Parathyroid adenoma (tissue), 2 donors: ENCODE data around the gene CMTM8.

Experiments used
- H2AFZ ChIP-seq: fragments of 300-600 bp; sonication (generic); one replicate; pipeline ENCODE4 v1.7.0; 2017; ENCODE audit warnings: antibody characterized with exemption, mild to moderate bottlenecking
- H3K27ac ChIP-seq: fragments of 300-600 bp; sonication (generic); one replicate; pipeline ENCODE4 v1.7.0; 2017
- H3K27me3 ChIP-seq: fragments of 300-600 bp; sonication (generic); one replicate; pipeline ENCODE4 v1.7.0; 2017; ENCODE audit warnings: low read length; ENCODE audit not compliant: control insufficient read depth, insufficient read depth
- H3K36me3 ChIP-seq: fragments of 300-600 bp; sonication (generic); one replicate; pipeline ENCODE4 v1.7.0; 2017; ENCODE audit warnings: low read length; ENCODE audit not compliant: control insufficient read depth, insufficient read depth
- H3K4me1 ChIP-seq: fragments of 300-600 bp; sonication (generic); one replicate; pipeline ENCODE4 v1.7.0; 2017; ENCODE audit warnings: control low read depth
- H3K4me2 ChIP-seq: fragments of 300-600 bp; sonication (generic); one replicate; pipeline ENCODE4 v1.7.0; 2017; ENCODE audit warnings: low read length
- H3K4me3 ChIP-seq: fragments of 300-600 bp; sonication (generic); one replicate; pipeline ENCODE4 v1.7.0; 2017; ENCODE audit warnings: low read depth, low read length
- H3K79me2 ChIP-seq: fragments of 300-600 bp; sonication (generic); one replicate; pipeline ENCODE4 v1.7.0; 2017; ENCODE audit warnings: control low read depth
- H3K9ac ChIP-seq: fragments of 300-600 bp; sonication (generic); one replicate; pipeline ENCODE4 v1.7.0; 2017; ENCODE audit warnings: mild to moderate bottlenecking
- H3K9me3 ChIP-seq: fragments of 300-600 bp; sonication (generic); one replicate; pipeline ENCODE4 v1.7.0; 2017; ENCODE audit warnings: low read length; ENCODE audit not compliant: control insufficient read depth
- TF ChIP-seq, protein P1 (sequence below): fragments of 300-600 bp; sonication (generic); IDR thresholded peaks from one replicate; pipeline ENCODE4 v1.7.0; 2017; ENCODE audit warnings: antibody characterized with exemption, mild to moderate bottlenecking
- donor health status: primary hyperparathyroidism.

Gene CMTM8

DNA sequence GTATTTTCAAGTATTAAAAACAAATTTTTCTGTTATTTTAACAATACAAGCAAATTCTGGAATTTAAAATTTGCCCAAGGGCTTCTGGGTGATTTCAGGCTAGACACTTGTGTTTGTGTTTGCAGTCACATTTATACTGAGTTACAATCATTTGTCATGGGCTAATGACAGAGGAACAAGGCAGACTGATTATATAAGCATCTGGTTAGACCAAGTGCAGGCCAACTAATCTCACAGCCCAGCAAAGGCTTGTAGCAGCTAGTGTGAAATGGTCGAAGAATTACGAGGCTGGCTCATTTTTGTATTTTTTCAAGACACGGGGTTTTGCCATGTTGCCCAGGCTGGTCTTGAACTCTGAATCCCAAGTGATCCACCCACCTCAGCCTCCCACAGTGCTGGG is 52.1 kb downstream of the CMTM8 start:
- Histone ChIP-seq H3K4me1 (peaks cover 71% of the 10 kb centered on the region), H3K4me3 (no peak overlapping the region), H2AFZ (peak overlapping the region; percentile 23), H3K36me3 (no peaks in the 10 kb centered on the region), H3K27ac (peak overlapping the region; percentile 91), H3K27me3 (no peaks in the 10 kb centered on the region), H3K9me3 (no peaks in the 10 kb centered on the region), H3K79me2 (peaks cover 19% of the 10 kb centered on the region), H3K4me2 (no peak overlapping the region), H3K9ac (no peak overlapping the region)
- TF ChIP-seq, protein P1, sequence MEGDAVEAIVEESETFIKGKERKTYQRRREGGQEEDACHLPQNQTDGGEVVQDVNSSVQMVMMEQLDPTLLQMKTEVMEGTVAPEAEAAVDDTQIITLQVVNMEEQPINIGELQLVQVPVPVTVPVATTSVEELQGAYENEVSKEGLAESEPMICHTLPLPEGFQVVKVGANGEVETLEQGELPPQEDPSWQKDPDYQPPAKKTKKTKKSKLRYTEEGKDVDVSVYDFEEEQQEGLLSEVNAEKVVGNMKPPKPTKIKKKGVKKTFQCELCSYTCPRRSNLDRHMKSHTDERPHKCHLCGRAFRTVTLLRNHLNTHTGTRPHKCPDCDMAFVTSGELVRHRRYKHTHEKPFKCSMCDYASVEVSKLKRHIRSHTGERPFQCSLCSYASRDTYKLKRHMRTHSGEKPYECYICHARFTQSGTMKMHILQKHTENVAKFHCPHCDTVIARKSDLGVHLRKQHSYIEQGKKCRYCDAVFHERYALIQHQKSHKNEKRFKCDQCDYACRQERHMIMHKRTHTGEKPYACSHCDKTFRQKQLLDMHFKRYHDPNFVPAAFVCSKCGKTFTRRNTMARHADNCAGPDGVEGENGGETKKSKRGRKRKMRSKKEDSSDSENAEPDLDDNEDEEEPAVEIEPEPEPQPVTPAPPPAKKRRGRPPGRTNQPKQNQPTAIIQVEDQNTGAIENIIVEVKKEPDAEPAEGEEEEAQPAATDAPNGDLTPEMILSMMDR, result no peak

DNA sequence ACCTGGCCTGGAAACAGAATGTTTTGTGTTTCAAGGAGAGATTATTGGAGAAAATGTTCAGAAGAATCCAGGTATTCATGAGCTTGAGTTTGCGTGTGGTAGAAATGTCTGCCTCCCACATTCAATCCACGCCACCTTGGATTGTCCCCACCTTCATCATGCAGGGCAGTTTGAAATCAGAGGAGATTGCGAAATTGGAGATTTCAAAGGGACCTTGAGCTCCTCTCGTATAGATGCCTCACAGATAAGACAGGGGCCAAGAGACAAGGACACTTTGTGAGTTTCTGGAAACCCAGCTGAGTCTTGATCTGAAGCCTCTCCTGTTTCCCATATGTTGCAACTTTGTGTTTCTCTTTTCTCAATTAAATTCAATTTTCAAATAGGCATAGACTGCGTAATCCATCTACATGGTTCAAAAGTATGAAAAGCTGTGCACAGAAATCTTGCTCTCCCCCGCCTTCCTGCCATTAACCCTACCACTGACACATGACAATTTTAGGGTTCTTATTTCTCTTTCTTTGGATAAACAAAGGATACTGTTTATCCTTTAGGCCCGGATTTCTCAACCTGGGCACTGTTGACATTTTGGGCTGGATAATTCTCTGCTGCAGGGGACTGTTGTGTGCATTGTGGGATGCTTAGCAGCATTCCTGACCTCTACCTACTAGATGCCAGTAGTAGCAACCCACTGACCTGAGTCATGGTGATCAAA is 53.8 kb downstream of the CMTM8 start:
- TF ChIP-seq, protein P1, result no peak
- H3K9me3 ChIP-seq, result no peaks in the 10 kb centered on the region
- peak overlapping the region; percentile 91 for H3K27ac ChIP-seq
- H2AFZ ChIP-seq, result peak overlapping the region; percentile 51
- H3K4me3 ChIP-seq, result no peak overlapping the region
- peaks cover 33% of the 10 kb centered on the region for H3K79me2 ChIP-seq
- H3K36me3 ChIP-seq, result no peaks in the 10 kb centered on the region
- no peak overlapping the region for H3K9ac ChIP-seq
- H3K4me1 ChIP-seq, result peaks cover 58% of the 10 kb centered on the region
- no peaks in the 10 kb centered on the region for H3K27me3 ChIP-seq
- peak overlapping the region; percentile 47 for H3K4me2 ChIP-seq

- Histone ChIP-seq H3K4me2 (no peak overlapping the region), H3K27me3 (no peaks in the 10 kb centered on the region), H3K9me3 (no peaks in the 10 kb centered on the region), H3K36me3 (no peaks in the 10 kb centered on the region), H3K27ac (peak overlapping the region; percentile 91), H3K79me2 (peaks cover 35% of the 10 kb centered on the region), H3K4me1 (peaks cover 55% of the 10 kb centered on the region), H3K4me3 (no peak overlapping the region), H3K9ac (no peak overlapping the region), H2AFZ (no peak overlapping the region)
- TF ChIP-seq, protein P1, result no peak
These were observed 55.4 kb downstream of the CMTM8 start for GRCh38 chr3:32293903-32294302.

GRCh38 chr3:32296251-32297204 is 58.0 kb downstream of the CMTM8 start:
- no peaks in the 10 kb centered on the region for H3K9me3 ChIP-seq
- H3K4me1 ChIP-seq, result peaks cover 32% of the 10 kb centered on the region
- no peak overlapping the region for H2AFZ ChIP-seq
- H3K27me3 ChIP-seq, result no peaks in the 10 kb centered on the region
- peaks cover 26% of the 10 kb centered on the region for H3K79me2 ChIP-seq
- no peak overlapping the region for H3K9ac ChIP-seq
- no peak overlapping the region for H3K4me3 ChIP-seq
- TF ChIP-seq, protein P1, result peak; percentile 96
- H3K4me2 ChIP-seq, result no peak overlapping the region
- H3K27ac ChIP-seq, result no peak overlapping the region
- no peaks in the 10 kb centered on the region for H3K36me3 ChIP-seq
